ENCODE results near the gene PSMA2.

GRCh38 chr7:42932811-42933591, 1.0 kb upstream of the PSMA2 start:
- TF ChIP-seq CTCF (IDR thresholded peaks at IDR 0.05) (no peak), TAF1 (IDR thresholded peaks at IDR 0.05; ENCODE audit: borderline replicate concordance, low read depth, low read length) (peak; percentile 24; the same call in 1 of the 2 replicates), POLR2AphosphoS5 (IDR thresholded peaks at IDR 0.05; ENCODE audit: low read depth, low read length) (no peak), EP300 (IDR thresholded peaks at IDR 0.05; ENCODE audit: borderline replicate concordance in 1 of 2, low read depth in 1 of 2, low read length in 1 of 2) (no peak), REST (IDR thresholded peaks at IDR 0.05; ENCODE audit: low read depth, low read length) (no peak), GABPA (IDR thresholded peaks at IDR 0.05; ENCODE audit: low read depth) (no peak), JUND (IDR thresholded peaks at IDR 0.05) (no peak), RCOR1 (IDR thresholded peaks at IDR 0.05; ENCODE audit: low read length) (no peak)

All from SK-N-SH (cell line).